Vagina (tissue), 2 donors: Measurements from ENCODE around the gene MMP24OS.
A peak's percentile ranks its signal among the peaks of the same experiment; 100 is the strongest.

Source experiments
- POLR2A ChIP-seq, 2 donors: fragments of 450-650 bp; IDR thresholded peaks; one replicate each; pipeline ENCODE4 v1.6.1; 2017; ENCODE audit warnings: antibody characterized with exemption in 2 of 2, mild to moderate bottlenecking in 2 of 2, moderate library complexity in 2 of 2
- POLR2AphosphoS5 ChIP-seq, 2 donors: sonication (generic); formaldehyde crosslinking; IDR thresholded peaks; one replicate each; pipeline ENCODE4 v1.9.0; 2017; ENCODE audit warnings: antibody characterized with exemption in 2 of 2, mild to moderate bottlenecking in 2 of 2, low read depth in 1 of 2; ENCODE audit not compliant: insufficient read depth in 1 of 2
- TF ChIP-seq, protein P1 (sequence below), 3 experiments: fragments of 450-650 bp in 2 of 3; fragments of 200-600 bp in 1 of 3; sonication (generic) in 1 of 3; IDR thresholded peaks; one replicate each; pipeline ENCODE4 v1.5.1; 2017 to 2019; ENCODE audit warnings: antibody characterized with exemption in 3 of 3, mild to moderate bottlenecking in 2 of 3, moderate library complexity in 2 of 3

DNA sequence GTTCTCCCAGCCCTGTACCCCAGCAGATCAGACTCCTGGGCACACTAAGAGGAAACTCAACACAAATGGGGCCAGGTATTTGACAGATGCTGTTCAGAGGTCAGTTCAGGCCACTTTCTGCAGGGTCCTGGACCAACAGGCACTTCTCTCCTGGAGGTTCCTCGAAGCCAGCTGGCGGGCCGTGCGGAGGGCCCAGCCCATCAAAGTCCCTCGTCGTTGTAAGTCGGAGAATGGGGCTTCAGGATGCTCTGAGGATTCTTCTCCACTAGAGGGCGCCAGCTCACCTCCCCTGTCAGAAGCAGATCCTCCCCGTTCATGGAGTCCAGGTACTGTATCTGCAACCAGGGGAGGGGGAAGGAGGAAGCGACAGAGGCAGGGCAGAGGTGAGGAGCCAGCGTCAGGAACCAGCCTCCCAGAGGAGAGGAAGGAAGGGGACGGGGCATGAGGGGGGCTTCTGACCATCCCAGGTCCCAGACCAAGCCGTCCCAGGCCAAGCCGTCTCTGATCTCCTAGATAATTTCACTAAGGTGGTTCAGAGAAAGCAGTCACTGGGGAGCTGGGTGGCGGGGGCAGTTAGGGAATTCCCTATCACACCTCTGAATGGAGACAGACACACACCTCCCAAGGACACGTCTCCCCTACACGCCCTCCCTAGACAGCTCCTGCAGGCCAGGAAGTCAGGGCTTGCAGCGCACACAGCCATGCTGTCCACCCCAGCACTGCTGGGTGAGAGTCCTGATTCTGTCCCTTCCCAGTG, 26.0 kb upstream of the MMP24OS start:
- TF ChIP-seq, protein P1, sequence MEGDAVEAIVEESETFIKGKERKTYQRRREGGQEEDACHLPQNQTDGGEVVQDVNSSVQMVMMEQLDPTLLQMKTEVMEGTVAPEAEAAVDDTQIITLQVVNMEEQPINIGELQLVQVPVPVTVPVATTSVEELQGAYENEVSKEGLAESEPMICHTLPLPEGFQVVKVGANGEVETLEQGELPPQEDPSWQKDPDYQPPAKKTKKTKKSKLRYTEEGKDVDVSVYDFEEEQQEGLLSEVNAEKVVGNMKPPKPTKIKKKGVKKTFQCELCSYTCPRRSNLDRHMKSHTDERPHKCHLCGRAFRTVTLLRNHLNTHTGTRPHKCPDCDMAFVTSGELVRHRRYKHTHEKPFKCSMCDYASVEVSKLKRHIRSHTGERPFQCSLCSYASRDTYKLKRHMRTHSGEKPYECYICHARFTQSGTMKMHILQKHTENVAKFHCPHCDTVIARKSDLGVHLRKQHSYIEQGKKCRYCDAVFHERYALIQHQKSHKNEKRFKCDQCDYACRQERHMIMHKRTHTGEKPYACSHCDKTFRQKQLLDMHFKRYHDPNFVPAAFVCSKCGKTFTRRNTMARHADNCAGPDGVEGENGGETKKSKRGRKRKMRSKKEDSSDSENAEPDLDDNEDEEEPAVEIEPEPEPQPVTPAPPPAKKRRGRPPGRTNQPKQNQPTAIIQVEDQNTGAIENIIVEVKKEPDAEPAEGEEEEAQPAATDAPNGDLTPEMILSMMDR (IDR thresholded peaks at IDR 0.05), result peak; percentile 61 to 90 (median 62)
- TF ChIP-seq POLR2AphosphoS5 (IDR thresholded peaks at IDR 0.05; ENCODE audit: insufficient read depth in 1 of 2, low read depth in 1 of 2) (peak; percentile 10 to 33), POLR2A (IDR thresholded peaks at IDR 0.05) (no peak)
